Osteoblast (primary cell): ENCODE results near the gene CCNY. TPM values are rescaled to one million over a fixed set of nuclear protein-coding genes. Genes with fewer than 3 reads are reported as not detected.

Source experiments
- DNase-seq: peaks from one replicate; pipeline ENCODE4 v3.0.0; 2011; ENCODE audit warnings: low spot score, mixed read lengths; ENCODE audit not compliant: insufficient read length; ENCODE audit errors: missing footprints
- H2AFZ ChIP-seq: 2 replicates; pipeline ENCODE4 v1.6.0; 2011; ENCODE audit warnings: mild to moderate bottlenecking, low read length
- H3K27ac ChIP-seq: 2 replicates; pipeline ENCODE4 v1.5.1; 2011; ENCODE audit warnings: mild to moderate bottlenecking, low read depth, low read length, moderate library complexity
- H3K27me3 ChIP-seq: 2 replicates; pipeline ENCODE4 v1.6.0; 2012; ENCODE audit warnings: mild to moderate bottlenecking, control low read depth, inconsistent platforms, low read length, moderate library complexity; ENCODE audit not compliant: insufficient read depth
- H3K36me3 ChIP-seq: 2 replicates; pipeline ENCODE4 v1.5.1; 2011; ENCODE audit warnings: mild to moderate bottlenecking, low read length, control low read depth, moderate library complexity; ENCODE audit not compliant: insufficient read depth
- H3K4me1 ChIP-seq: 2 replicates; pipeline ENCODE4 v1.5.1; 2011; ENCODE audit warnings: mild to moderate bottlenecking, low read length, control low read depth, moderate library complexity; ENCODE audit not compliant: insufficient read depth
- H3K4me2 ChIP-seq: 2 replicates; pipeline ENCODE4 v1.6.0; 2011; ENCODE audit warnings: mild to moderate bottlenecking, low read length; ENCODE audit not compliant: insufficient read depth
- H3K4me3 ChIP-seq: fragments of 200-600 bp; sonication (generic); 3 replicates; pipeline ENCODE4 v1.5.1; 2012; ENCODE audit warnings: mild to moderate bottlenecking, low read length, inconsistent platforms; ENCODE audit not compliant: insufficient read depth
- H3K79me2 ChIP-seq: 2 replicates; pipeline ENCODE4 v1.6.0; 2012; ENCODE audit warnings: mild to moderate bottlenecking, low read length, control low read depth, inconsistent platforms; ENCODE audit not compliant: insufficient read depth
- H3K9me3 ChIP-seq: 2 replicates; pipeline ENCODE4 v1.5.1; 2011; ENCODE audit warnings: low read depth, low read length, control low read depth
- H4K20me1 ChIP-seq: 2 replicates; pipeline ENCODE4 v1.6.0; 2012; ENCODE audit warnings: mild to moderate bottlenecking, low read length, control low read depth; ENCODE audit not compliant: insufficient read depth
- CTCF ChIP-seq: IDR thresholded peaks from 2 replicates; pipeline ENCODE4 v1.5.1; 2011; ENCODE audit warnings: mild to moderate bottlenecking, low read depth, low read length, moderate library complexity; ENCODE audit errors: extremely low read depth
- total RNA-seq: library from RNA; depleted of rRNA; stranded (reverse); fragments of >200 nt; gene quantifications from 2 replicates; pipeline ENCODE4 v1.2.3, GENCODE V29; 2012

The CCNY gene
- total RNA-seq, 1 donor: 53.2 TPM

- Histone ChIP-seq H4K20me1 (peaks cover 13% of the 10 kb centered on the region), H3K36me3 (no peaks in the 10 kb centered on the region), H3K27me3 (no peaks in the 10 kb centered on the region), H2AFZ (no peak overlapping the region), H3K79me2 (peaks cover 96% of the 10 kb centered on the region), H3K4me2 (no peak overlapping the region), H3K27ac (no peak overlapping the region), H3K4me3 (no peak overlapping the region), H3K4me1 (peaks cover 38% of the 10 kb centered on the region), H3K9me3 (peaks cover 9% of the 10 kb centered on the region)
- no peak for TF ChIP-seq CTCF
- no peak for DNase-seq
These were observed 109.0 kb downstream of the CCNY start for GRCh38 chr10:35445150-35445884.

- Histone ChIP-seq H3K36me3 (no peaks in the 10 kb centered on the region), H3K27ac (no peak overlapping the region), H3K4me1 (peaks cover 48% of the 10 kb centered on the region), H3K79me2 (peaks cover 96% of the 10 kb centered on the region), H3K27me3 (no peaks in the 10 kb centered on the region), H2AFZ (no peak overlapping the region), H4K20me1 (peaks cover 21% of the 10 kb centered on the region), H3K9me3 (peaks cover 9% of the 10 kb centered on the region), H3K4me3 (no peak overlapping the region), H3K4me2 (no peak overlapping the region)
- TF ChIP-seq CTCF: no peak
- no peak for DNase-seq
These were observed 110.1 kb downstream of the CCNY start for GRCh38 chr10:35446439-35446838.

- no peak overlapping the region for H2AFZ ChIP-seq
- no peak for DNase-seq
- H3K4me3 ChIP-seq: no peak overlapping the region
- H3K79me2 ChIP-seq: peaks cover 95% of the 10 kb centered on the region
- peak overlapping the region; percentile 67 for H3K27ac ChIP-seq
- H3K4me1 ChIP-seq: peaks cover 50% of the 10 kb centered on the region
- no peaks in the 10 kb centered on the region for H3K36me3 ChIP-seq
- no peaks in the 10 kb centered on the region for H3K27me3 ChIP-seq
- no peak for TF ChIP-seq CTCF
- peaks cover 9% of the 10 kb centered on the region for H3K9me3 ChIP-seq
- peaks cover 23% of the 10 kb centered on the region for H4K20me1 ChIP-seq
- H3K4me2 ChIP-seq: peak overlapping the region; percentile 33
These were observed 111.5 kb downstream of the CCNY start for GRCh38 chr10:35447693-35448407.
